Stimulated activated CD8-positive, alpha-beta memory T cell treated with anti-CD3 and anti-CD28 coated beads, Interleukin-15, amount 100 ng/mL, for 24 hours (primary cell): ENCODE measurements around the gene TBX3.

ENCODE experiments used
- DNase-seq: peaks from one replicate; pipeline ENCODE4 v3.0.0-alpha.2; 2020; ENCODE audit warnings: low read depth

The TBX3 gene

GRCh38 chr12:114682785-114683708 is 928 bp downstream of the TBX3 start:
- DNase-seq: no peak

- DNase-seq: no peak
These were observed 1.7 kb downstream of the TBX3 start for GRCh38 chr12:114682106-114682784.

- DNase-seq: no peak
These were observed 2.7 kb downstream of the TBX3 start for GRCh38 chr12:114681116-114681871.

GRCh38 chr12:114680604-114681069 is 3.3 kb downstream of the TBX3 start:
- no peak for DNase-seq

- DNase-seq: no peak
These were observed 4.0 kb downstream of the TBX3 start for GRCh38 chr12:114679942-114680341.

GRCh38 chr12:114679452-114679875 is 4.5 kb downstream of the TBX3 start:
- DNase-seq: no peak

- no peak for DNase-seq
These were observed 5.3 kb downstream of the TBX3 start for GRCh38 chr12:114678718-114679117.

GRCh38 chr12:114678028-114678427 is 5.9 kb downstream of the TBX3 start:
- DNase-seq: no peak

- DNase-seq: no peak
These were observed 7.7 kb downstream of the TBX3 start for GRCh38 chr12:114676142-114676741.

- no peak for DNase-seq
These were observed 9.5 kb downstream of the TBX3 start for GRCh38 chr12:114674251-114675047.

GRCh38 chr12:114673901-114674250 is 10.1 kb downstream of the TBX3 start:
- no peak for DNase-seq

GRCh38 chr12:114673169-114673833 is 10.7 kb downstream of the TBX3 start:
- DNase-seq: no peak

- no peak for DNase-seq
These were observed 11.2 kb downstream of the TBX3 start for GRCh38 chr12:114672817-114673168.

GRCh38 chr12:114671443-114672411 is 12.2 kb downstream of the TBX3 start:
- no peak for DNase-seq

- DNase-seq: no peak
These were observed 12.9 kb downstream of the TBX3 start for GRCh38 chr12:114671066-114671442.

- no peak for DNase-seq
These were observed 13.5 kb downstream of the TBX3 start for GRCh38 chr12:114670291-114670980.

GRCh38 chr12:114669401-114670290 is 14.3 kb downstream of the TBX3 start:
- DNase-seq: no peak

GRCh38 chr12:114668886-114669288 is 15.1 kb downstream of the TBX3 start:
- no peak for DNase-seq
